Measurements from ENCODE around the gene SHROOM4.
A peak's percentile ranks its signal among the peaks of the same experiment; 100 is the strongest.

Gene SHROOM4

DNA sequence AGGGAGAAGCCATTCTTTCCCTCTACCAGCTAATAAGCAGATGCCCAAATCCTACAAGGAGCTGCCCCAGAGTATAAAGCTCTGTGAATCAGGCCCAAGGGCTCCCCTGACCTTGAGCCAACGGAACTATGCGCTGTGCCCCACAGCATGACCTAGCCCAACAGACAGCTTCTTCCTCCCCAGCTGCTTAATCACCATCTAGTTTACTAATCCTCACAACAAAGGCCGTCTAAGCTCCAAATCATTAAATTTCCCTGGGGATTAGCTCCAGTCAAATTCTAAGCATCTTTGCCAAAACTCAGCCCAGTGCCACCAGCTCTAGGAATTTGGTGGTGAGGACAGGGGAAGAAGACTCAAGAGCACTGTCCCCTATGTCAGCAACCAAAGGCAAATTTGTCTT is 113.1 kb downstream of the SHROOM4 start:
- DNase-seq, result no peak

DNA sequence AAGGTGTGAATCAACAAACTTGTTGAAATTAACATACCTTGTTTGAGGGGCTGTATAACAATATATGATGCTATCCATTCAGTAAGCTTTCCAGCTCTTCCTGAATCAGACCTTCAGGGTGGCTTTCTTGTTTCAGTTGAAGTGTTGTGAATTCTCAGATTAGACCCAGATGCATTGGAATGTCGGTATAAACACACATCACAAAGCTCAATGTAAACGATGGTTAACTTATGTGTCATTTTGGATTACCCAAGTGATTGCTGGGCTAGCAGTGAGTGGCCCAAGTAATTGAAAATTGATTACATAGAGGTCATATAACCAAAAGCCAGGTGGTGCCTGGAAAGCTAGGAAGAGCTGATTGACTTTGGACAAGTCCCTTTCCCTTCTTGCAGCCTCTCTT is 115.0 kb downstream of the SHROOM4 start:
- DNase-seq, result no peak

DNA sequence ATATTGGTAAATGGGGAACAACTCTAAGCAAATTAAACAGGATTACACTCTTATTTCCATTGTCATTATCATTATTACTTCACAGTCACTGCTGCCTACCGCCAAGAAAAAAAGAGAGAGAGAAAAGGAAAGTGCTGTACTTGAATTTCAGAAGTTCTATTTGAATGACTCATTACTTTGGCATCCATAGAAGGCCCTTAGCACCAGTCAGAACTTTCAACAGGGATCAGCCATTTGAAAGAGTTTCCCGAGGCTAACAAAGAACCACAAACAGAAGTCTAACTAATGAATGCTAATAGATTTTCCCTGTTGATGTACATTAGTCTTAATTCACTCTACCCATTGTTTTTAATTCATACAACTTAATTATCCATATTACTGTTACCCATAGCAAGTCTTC is 116.3 kb downstream of the SHROOM4 start:
- no peak for DNase-seq

DNA sequence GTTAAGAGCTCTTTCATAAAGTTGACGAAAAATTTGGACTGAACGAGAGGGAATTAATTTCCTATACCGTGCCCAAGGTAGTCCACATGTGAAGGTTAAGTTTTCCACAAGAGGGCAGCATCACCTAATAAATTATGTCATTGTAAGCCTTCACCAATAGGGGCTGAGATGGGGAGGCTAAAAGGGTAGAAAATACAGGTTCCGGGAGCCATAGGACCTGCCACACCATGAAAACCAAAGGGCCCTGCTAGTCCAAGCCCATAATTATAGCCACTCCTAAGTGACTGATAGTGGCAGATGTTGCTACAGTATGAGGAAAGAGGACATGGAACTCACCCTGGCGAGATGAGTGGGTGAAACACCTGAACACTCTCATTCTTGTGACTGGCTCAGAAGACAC is 122.2 kb downstream of the SHROOM4 start:
- DNase-seq, result peak; percentile 8

DNA sequence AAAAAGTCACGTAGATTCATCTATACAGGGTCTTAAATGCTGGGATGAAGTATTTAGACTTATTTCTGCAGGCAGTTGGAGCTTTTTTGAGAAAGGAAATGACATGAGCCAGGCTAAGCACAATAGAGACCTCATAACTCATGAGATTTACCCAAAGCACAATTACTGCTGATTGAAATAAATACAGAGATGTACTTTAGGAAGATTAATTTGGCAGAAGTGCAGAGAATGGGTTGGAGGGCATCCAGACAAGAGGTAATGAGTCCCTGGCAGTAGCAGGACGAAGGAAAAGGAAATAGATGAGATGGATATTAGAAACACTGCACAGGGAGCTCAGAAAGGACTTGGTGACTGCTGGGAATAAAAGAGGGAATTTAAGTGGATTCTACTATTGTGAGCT is 129.1 kb downstream of the SHROOM4 start:
- DNase-seq, result no peak

DNA sequence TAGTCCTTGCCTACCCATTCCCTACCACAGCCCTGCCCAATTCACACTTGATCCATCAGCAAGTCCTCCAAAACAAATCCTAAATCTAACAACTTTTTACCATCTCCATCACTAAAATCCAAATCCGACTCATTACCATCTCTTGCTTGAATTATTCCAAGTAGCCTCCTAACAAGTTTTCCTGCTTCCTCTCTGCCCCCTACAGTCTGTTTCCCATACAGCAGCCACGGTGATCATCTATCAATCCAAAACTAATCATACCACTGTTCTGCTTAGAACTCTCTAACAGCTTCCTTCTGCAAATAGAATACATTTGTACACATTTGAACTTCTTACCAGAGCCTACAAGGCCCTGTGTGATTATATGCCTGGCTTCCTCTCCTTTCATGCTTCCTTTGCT is 133.0 kb downstream of the SHROOM4 start:
- DNase-seq, result no peak

DNA sequence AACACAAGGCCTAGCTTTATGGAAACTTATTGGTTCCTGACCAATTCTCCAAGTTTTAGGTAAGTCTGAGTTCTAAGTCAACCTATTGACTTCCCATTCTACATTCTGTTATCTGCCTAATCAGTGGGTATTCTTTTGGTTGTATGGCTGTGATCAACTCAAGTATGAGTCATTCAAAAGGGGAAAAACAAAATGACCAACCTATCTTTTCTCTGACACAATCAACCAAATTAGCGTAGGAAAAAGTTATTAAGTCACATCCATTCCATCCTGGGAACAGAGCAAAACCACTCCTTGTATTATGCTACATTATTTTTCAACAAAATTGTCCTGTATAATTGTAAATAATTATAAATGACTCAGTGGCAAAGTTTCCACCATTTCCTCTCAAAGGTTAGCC is 136.2 kb downstream of the SHROOM4 start:
- DNase-seq, result no peak

DNA sequence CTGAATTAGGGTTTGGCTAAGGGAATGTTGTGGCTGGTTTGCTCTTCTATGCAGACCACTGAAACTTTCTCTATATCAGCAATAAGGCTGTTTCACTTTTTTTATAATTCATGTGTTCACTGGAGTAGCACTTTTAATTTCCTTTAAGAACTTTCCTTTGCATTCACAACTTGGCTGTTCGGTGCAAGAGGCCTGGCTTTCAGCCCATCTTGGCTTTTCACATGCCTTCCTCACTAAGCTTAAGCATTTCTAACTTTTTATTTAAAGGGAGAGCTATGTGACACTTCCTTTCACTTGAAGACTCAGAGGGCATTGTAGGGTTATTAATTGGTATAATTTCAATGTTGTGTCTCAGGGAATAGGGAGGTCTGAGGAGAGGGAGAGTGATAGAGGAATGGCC is 142.3 kb downstream of the SHROOM4 start:
- DNase-seq, result no peak

DNA sequence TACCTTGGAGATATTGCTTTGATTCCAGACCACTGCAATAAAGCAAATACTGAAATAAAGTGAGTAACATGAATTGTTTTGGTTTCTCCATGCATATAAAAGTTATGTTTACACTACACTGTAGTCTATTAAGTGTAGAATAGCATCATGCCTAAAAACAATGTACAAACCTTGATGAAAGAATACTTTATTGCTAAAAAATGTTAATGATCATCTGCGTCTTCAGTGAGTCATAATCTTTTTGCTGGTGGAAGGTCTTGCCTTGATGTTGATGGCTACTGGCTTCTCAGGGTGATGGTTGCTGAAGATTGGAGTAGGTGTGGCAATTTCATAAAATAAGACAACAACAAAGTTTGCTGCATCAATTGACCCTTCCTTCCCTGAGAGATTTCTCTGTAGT is 145.1 kb downstream of the SHROOM4 start:
- no peak for DNase-seq

DNA sequence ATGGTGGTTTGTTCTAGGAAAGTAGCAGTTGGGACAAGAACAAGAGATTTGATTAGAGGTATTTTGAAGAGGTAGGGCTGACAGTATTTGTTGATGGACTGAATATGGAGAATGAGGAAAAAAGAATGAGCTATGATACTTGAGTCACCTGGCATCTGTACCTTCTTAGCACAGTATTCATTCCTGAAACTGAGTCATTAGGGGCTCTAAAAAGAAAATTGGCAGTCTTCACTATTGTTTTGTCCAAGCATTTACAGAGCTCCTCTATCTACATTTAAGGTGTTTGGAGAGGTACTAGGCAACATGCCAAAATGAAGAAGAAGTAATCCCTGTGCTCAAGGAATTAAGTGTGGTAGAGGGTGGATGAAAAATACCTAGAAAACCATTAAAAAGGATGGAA is 165.8 kb downstream of the SHROOM4 start:
- no peak for DNase-seq

DNA sequence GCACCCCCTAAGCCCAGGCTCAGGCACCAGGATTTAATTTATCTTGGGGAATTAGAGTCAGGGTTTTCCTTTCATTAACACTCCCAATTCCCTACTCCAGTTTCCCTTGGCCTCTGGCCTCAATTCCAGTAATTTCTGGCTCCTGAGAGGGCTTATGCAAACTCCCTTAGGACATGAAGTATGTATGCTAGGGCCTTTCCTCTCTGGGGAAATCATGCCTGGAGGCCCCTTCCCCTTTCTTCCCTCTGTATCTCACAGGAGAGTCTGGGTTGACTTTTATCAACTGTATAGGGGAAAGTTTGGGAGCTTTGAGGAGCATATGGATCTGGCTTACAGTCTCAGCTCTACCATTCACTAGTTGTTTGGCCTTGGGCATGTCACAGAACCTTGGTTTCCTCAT is 169.5 kb downstream of the SHROOM4 start:
- no peak for DNase-seq

DNA sequence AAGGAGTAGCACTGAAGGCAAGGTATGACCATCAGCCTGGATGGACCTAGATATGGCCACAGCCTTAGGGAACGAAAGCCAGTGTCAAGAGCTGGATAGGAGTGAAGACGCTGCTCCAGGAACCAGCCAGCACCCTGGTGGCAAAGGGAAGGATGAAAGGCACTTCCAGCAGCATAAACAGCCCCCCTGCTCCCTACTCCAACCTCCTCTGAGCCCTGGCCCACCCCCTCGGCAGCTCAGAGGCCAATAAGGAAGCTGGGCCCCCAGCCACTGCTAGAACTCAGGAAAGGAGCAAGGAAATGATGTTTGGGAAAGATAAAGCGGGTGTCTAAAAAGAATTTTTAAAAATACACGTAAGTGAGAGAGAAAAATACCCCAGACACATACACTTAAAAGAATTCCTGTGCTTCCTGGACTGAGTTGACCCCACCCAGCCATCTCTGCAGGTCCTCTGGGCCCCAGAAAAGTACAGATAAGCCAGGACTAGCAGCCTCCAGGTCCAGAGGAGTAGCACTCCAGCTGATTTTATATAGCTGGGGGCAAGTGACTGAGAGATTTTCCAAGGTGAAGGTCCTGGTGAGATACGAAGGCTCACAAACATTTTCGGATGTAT is 170.4 kb downstream of the SHROOM4 start:
- no peak for DNase-seq

DNA sequence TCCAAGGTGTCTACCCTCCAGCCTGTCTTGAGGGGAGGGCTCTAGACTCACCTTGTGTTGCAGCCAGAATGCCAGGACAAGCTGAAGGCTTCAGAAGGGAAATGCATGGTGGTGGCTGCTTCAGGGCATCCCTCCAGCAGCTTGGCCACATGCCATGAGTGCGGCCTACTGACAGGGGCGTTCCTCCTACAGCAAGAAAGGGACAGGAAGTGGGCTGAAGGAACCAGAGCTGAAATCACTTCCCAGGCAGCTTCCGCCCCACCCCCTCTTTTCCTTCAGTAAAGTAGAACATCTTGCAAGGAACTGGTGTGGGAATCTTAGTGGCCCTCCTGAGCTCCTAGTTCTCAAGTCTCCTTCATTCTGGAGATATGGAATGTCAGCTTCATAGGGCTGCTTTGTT is 175.9 kb downstream of the SHROOM4 start:
- DNase-seq, result no peak

DNA sequence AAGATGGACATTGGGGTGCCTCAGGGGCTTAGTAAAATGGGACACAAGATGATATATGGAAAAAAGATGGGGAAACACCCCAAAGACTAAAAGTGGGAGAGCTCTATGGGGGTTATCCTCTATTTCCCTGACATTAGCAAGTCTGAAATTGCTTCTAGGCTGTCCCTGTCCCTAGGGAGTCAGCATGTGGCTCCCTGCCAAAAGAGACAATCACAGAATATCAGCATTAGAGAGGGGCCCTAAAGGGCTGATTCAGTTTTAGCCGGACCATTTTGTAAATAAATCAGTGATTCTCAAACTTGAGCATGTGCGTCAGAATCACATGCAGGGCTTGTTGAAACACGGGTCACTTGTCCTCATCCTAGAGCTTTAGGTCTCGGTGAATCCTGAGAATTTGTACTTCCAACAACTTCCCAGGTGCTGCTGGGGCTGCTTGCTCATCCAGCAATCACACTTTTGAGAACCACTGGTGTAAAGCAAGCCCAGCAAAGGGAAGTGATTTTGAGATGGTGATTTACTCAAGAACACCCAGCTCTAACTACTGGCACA is 178.1 kb downstream of the SHROOM4 start:
- DNase-seq, result no peak

DNA sequence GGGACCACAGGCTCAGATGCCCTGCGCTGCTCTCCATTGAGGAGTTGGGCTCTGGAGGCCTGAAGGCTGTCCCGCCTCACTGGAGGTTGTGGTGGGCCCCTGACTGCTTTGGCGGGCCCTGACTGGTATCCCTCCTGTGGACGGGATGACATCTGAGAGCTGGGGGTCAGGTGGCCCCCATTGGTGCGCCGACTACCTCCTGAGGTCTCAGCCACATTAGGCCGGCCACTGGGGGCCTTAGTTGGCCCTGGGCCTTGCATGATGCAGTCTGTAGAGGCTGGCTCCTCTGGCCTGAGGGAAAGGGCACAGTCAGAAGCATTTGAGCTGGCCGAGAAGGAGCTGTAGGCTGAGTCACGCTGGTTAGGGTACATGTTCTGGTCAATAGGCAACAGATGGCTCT is 178.8 kb downstream of the SHROOM4 start:
- DNase-seq, result no peak

DNA sequence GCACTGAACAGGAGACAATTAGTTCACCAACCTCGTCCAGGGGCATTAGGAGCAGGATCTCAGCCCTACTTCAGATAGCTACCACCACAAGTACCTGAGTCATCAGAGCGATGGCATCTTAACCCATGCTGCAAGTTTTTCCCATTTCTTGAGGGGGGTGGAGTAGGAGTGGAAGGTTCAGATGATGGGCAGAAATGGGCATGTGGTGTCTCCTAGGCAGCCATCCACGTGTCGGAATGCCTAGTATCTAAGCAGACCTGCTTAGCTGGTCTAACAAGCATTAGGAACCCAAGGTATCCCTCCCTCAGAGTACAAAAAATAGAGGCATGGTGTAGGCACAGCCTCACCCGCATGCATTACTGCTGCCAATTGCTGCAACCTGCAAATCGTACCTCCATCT is 184.2 kb downstream of the SHROOM4 start:
- DNase-seq, result no peak

DNA sequence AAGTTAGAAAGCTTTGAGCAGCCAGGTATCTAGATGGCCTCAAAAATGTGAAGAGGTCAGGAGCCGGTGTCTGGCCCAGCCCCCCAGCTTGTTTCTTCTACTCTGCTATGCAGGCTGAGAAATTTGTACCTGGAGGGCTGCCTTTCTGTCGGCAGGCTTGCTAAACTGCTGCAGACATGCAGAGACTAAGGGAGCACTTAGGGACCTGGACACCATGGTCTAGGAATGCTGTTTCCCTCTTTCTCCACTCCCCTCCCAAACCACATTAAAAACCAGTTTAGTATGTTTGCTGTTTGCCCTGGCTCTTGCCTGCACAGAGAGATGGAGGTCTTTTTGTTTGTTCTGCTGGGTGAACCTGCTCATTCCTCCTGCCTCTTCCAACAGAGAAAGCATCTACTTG is 186.3 kb downstream of the SHROOM4 start:
- no peak for DNase-seq

DNA sequence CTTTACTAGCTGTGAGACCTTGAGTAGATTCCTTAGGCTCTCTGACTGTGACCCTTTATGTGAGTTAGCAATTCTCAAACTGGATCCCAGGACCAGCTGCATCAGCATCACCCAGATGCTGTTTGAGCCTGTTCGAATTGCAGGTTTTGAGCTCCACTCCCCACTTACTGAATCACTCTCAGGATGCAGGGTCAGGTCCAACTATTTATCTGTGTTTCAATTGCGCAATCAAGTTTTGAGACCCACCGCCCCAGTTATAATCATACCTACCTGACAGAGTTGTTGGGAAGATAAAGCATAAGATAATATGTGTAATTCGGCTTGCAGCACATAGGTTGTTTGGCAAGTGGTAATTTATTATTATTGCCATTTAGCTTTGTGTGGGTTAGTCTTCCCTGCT is 187.6 kb downstream of the SHROOM4 start:
- no peak for DNase-seq

DNA sequence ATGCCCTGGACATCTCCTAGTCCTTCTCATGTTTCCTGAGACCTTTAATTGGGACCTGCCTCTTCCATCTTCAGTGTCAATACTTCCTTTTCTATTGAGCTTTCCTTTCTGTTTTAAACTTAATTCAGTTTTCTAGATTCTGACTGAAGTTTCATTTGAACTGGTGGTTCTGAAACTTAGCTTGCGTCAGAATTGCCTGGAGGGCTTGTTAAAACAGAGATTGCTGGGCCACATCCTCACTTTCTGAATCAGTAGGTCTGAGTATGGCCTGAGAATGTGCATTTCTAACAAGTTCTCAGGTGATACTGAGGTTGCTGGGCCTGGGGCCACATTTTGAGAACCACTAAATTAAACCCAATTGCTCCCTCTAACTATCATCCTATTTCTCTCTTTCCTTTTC is 191.2 kb downstream of the SHROOM4 start:
- no peak for DNase-seq

DNA sequence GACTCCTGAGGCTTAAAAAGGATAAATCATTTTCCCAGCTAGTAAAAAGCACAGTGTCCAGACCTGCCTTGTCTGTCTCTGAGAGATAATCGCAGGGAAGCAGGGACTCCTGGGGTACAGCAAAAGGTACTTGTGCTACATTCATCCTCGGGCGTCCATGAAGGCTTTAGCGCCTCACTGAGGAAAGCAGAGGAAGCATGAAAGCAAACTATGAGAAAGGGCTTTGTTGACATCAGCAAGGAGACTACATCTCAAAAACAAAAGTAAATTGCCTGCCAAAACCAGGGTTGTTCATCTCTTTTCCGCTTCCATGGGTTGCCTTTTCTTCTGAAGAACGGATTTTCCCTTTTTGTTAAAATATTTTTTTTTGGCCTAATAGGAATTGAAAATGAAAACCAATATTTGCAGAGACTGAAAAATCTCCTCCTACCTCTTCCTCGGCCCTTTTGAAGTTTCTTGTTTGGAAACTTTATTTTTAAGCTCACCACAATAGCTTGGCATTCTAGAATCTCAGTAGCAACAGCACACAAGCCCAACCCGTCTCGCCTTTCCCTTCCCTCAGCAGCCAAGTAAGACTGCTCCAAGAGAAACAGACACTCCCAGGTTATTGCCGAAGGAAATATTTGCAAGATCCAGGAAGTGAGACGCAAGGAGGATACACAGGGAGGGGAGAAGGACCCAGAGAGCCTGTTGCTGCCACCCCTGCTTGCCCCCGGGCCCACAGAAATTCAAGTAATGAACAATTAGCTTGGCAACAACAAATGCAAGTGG is 195.0 kb downstream of the SHROOM4 start:
- DNase-seq, result no peak

DNA sequence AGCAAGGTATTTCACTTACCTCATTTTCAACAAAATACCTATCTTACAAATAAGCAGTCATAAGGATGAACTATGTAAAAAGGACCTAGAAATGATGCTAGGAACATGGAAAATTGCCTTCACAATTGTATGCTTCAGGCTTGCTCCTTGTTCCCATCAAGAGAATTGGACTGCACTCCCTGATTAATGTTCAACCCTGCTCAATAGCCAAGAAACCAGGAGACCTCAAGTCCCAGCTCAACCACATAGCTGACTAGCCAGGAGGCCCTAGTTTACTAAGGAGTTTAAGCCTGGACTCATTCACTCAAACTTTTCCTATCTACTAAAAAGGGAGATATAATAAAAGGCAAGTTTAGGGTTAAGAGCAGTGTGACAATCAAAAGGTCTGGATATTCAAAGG is 196.8 kb downstream of the SHROOM4 start:
- no peak for DNase-seq

DNA sequence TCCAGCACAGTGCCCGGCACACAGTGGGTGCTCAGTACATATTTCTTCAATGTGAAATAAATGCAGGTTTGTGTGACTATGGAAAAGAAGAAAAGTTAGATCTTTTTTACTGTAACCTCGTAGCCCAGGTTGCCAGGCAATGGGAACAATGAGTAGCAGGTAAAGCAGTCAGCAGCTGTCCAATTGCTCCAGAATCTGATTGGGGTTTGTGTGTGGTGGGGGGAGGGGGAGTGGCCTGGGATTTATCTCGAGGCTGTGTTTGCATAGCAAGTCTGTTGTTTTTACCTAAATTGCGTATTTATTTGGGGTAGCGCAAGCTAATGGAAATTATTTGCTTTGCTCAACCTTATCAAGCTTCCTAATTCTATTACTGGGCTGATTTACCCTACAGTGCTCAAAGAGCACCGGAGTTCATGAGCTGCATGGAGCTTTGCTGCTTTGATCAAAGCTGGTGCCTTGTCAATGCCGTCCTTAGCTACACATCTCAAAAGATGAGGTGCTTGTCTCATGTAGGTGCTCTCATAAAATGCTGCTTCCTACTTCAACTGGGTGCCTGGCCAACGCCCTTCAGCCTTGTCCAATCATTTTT is 198.3 kb downstream of the SHROOM4 start:
- no peak for DNase-seq

DNA sequence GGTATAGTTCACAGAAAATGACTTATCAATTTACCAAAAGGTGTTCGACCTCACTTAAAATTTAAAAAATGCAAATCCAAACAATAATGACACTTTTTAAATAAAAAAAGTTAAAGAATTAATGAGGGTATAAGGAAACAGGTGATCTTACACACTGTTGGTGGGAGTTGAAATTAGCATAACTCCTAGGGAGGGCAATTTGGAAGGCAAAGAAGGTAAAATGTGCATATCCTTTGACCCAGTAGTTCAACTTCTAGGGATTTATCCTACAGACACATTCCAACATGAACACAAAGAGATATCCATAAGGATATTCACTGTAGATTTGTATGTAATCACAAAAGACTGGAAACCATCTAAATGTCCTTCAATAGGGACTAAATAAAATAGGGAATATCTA is 199.5 kb downstream of the SHROOM4 start:
- no peak for DNase-seq

DNA sequence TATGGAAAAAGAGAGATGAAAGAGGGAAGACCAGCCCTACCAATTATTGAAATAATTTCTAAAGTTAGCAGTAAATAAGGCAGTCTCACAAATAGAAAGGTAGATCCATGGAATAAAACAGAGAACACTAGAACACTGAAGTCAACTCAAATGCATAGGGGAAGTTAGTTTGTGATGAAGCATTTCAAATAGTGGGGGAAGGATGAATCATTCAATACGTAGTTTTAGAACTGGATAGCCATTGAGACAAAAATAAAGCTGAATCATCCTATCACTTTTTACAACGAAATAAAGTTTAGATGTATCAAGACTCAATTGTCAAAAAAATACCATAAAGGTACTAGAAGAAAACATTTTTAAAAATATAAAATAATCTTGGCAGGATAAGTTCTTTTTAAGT is 200.1 kb downstream of the SHROOM4 start:
- no peak for DNase-seq
